ENCODE data around the gene SPATA13.

SPATA13 gene

DNA sequence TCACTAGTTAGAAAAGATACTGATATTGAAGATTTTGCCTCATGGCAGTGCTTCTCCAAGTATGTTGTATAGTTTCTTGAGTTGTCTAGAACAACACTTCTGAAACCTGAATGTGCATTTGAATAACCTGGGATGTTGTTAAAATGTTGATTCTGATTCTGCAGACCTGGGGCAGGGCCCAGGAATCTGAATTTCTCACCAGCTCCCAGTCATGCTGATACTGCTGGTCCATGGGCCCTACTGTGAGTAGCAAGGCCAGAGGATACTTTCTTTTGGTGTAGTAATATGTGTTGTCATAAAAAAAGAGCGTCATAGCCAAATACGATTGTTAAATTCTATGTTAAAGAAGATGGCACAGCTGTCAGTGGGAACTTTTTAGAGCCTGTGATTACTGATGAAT lies 107.3 kb downstream of the SPATA13 start:
- DNase-seq = no peak
- H3K4me1 Mint-ChIP-seq = peaks cover 23% of the 10 kb centered on the region
- H3K9me3 Mint-ChIP-seq = no peaks in the 10 kb centered on the region
- peaks cover 5% of the 10 kb centered on the region for H3K27me3 Mint-ChIP-seq (ENCODE audit: low read depth, poor library complexity)
- TF ChIP-seq CTCF (IDR thresholded peaks at IDR 0.05) = no peak
- H3K27ac Mint-ChIP-seq = no peak overlapping the region
- H3K4me3 Mint-ChIP-seq = no peak overlapping the region
- no peaks in the 10 kb centered on the region for H3K36me3 Mint-ChIP-seq (ENCODE audit: low read depth)

DNA sequence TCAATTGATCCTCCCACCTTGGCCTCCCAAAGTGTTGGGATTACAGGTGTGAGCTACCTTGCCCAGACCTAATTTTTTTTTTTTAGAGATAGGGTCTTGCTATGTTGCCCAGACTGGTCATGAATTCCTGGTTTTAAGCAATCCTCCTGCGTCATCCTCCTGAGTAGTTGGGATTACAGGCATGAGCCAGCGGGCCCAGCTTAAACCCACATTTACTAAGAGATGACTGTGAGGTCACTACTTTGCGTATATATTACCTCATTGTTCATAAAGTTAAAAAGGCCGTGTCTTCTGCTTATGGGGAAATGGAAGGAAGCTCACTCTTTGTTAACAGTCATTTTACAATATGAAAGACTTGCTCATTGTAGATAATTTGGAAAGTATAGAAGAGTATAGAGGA lies 109.3 kb downstream of the SPATA13 start:
- H3K27me3 Mint-ChIP-seq (ENCODE audit: low read depth, poor library complexity) = peaks cover 5% of the 10 kb centered on the region
- H3K27ac Mint-ChIP-seq = no peak overlapping the region
- no peak for DNase-seq
- H3K36me3 Mint-ChIP-seq (ENCODE audit: low read depth) = no peaks in the 10 kb centered on the region
- no peak for TF ChIP-seq CTCF (IDR thresholded peaks at IDR 0.05)
- no peak overlapping the region for H3K4me3 Mint-ChIP-seq
- no peaks in the 10 kb centered on the region for H3K9me3 Mint-ChIP-seq
- peaks cover 30% of the 10 kb centered on the region for H3K4me1 Mint-ChIP-seq

GRCh38 chr13:24270639-24271141 lies 110.2 kb downstream of the SPATA13 start:
- Mint-ChIP-seq H3K9me3 (no peaks in the 10 kb centered on the region), H3K27me3 (ENCODE audit: low read depth, poor library complexity) (peaks cover 5% of the 10 kb centered on the region), H3K36me3 (ENCODE audit: low read depth) (no peaks in the 10 kb centered on the region), H3K4me3 (peak overlapping the region; percentile 26), H3K27ac (peak overlapping the region; percentile 16), H3K4me1 (peaks cover 35% of the 10 kb centered on the region)
- TF ChIP-seq CTCF (IDR thresholded peaks at IDR 0.05) = no peak
- no peak for DNase-seq

- no peaks in the 10 kb centered on the region for H3K9me3 Mint-ChIP-seq
- no peak overlapping the region for H3K4me3 Mint-ChIP-seq
- peaks cover 35% of the 10 kb centered on the region for H3K4me1 Mint-ChIP-seq
- H3K36me3 Mint-ChIP-seq (ENCODE audit: low read depth) = no peaks in the 10 kb centered on the region
- TF ChIP-seq CTCF (IDR thresholded peaks at IDR 0.05) = no peak
- H3K27me3 Mint-ChIP-seq (ENCODE audit: low read depth, poor library complexity) = peaks cover 5% of the 10 kb centered on the region
- H3K27ac Mint-ChIP-seq = peak overlapping the region; percentile 16
- no peak for DNase-seq
Measured at GRCh38 chr13:24271231-24271600, 110.7 kb downstream of the SPATA13 start.

DNA sequence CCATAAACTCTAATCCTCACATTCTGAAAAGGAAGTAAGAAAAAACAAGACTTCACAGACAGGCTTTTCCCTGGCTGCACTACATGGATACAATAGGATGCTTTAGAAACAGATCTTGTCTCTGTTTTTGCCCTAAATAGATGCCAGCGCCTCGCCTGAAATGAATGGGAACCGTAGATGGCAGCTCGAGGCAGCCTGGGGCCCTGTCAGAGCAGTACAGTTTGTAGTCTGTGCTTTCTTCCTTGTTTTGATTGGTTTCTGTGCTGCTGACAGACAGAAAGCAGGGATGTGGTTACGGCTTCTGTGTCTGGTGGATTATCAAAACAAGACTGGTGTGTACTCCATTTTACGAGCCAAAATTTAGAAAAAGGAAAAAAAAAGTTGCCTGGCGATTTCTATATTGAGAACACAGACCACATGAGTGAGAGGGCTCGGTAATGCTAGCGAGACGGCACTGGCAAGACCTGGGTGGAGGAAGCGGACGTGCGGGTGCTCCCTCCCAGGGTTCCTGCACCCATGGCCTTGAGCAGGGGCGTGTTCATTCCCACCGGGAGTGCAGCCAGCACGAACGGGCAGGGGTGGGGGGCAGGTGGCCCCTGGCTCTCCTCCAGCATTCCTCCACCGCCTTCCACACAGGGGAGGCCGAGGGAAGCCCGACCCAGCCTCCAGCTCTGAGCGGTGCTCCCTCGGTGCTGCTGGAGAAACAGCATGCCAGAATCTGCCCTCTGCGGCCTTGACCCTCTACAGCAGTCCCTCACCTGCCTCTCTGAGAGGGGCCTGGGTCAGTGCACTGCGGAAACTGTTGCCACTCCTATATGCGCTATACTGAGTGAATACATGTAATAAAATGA lies 111.3 kb downstream of the SPATA13 start:
- H3K9me3 Mint-ChIP-seq = no peaks in the 10 kb centered on the region
- no peak overlapping the region for H3K4me3 Mint-ChIP-seq
- H3K36me3 Mint-ChIP-seq (ENCODE audit: low read depth) = no peaks in the 10 kb centered on the region
- peaks cover 35% of the 10 kb centered on the region for H3K4me1 Mint-ChIP-seq
- peaks cover 5% of the 10 kb centered on the region for H3K27me3 Mint-ChIP-seq (ENCODE audit: low read depth, poor library complexity)
- no peak for TF ChIP-seq CTCF (IDR thresholded peaks at IDR 0.05)
- H3K27ac Mint-ChIP-seq = peak overlapping the region; percentile 2
- DNase-seq = no peak

Data from nephron progenitor cell (in vitro differentiated cells).